ENCODE measurements around the gene KCND3.

The KCND3 gene

DNA sequence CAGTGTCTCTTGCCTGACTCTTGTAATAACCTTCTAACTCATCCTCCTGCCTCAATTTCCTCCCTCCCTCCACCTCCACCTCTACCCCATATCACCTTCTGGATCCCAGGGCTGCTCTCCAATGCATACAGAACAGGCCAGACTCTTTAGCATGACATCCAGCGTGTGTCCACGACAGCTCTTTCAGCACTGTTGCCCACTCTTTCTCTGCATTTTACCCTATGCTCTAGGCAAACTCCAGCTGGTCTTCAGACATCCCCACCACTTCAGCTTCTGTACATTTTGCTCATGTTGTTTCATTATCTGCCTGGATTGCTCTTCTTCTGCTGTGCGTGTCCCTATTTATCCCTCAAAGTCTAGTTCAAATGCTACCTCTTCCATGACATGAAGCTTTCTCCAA, 255.0 kb downstream of the KCND3 start:
- peaks cover 25% of the 10 kb centered on the region for H3K4me1 ChIP-seq (ENCODE audit: insufficient read depth, low read length, poor library complexity, severe bottlenecking)
- no peak overlapping the region for H2AFZ ChIP-seq (ENCODE audit: low read length)
- no peaks in the 10 kb centered on the region for H3K36me3 ChIP-seq (ENCODE audit: insufficient read depth, low read length)
- H3K4me2 ChIP-seq (ENCODE audit: low read depth, low read length, poor library complexity, severe bottlenecking): no peak overlapping the region
- no peaks in the 10 kb centered on the region for H3K9me2 ChIP-seq (replicated peaks; ENCODE audit: low read depth, low read length)
- no peaks in the 10 kb centered on the region for H3F3A ChIP-seq (ENCODE audit: low read depth)
- H3K79me2 ChIP-seq (ENCODE audit: insufficient read depth, low read length): no peaks in the 10 kb centered on the region
- TF ChIP-seq, protein P1, sequence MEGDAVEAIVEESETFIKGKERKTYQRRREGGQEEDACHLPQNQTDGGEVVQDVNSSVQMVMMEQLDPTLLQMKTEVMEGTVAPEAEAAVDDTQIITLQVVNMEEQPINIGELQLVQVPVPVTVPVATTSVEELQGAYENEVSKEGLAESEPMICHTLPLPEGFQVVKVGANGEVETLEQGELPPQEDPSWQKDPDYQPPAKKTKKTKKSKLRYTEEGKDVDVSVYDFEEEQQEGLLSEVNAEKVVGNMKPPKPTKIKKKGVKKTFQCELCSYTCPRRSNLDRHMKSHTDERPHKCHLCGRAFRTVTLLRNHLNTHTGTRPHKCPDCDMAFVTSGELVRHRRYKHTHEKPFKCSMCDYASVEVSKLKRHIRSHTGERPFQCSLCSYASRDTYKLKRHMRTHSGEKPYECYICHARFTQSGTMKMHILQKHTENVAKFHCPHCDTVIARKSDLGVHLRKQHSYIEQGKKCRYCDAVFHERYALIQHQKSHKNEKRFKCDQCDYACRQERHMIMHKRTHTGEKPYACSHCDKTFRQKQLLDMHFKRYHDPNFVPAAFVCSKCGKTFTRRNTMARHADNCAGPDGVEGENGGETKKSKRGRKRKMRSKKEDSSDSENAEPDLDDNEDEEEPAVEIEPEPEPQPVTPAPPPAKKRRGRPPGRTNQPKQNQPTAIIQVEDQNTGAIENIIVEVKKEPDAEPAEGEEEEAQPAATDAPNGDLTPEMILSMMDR (conservative IDR thresholded peaks at IDR 0.05; ENCODE audit: low read length): no peak
- H4K20me1 ChIP-seq (ENCODE audit: insufficient read depth, low read length, poor library complexity, severe bottlenecking): no peaks in the 10 kb centered on the region
- no peak overlapping the region for H3K9ac ChIP-seq (ENCODE audit: low read depth, low read length, poor library complexity, severe bottlenecking)
- no peak overlapping the region for H3K4me3 ChIP-seq (ENCODE audit: low read length, poor library complexity, severe bottlenecking)
- no peaks in the 10 kb centered on the region for H3K27me3 ChIP-seq (ENCODE audit: insufficient read depth, low read length, poor library complexity, severe bottlenecking)
- H3K9me3 ChIP-seq (ENCODE audit: insufficient read depth, low read depth, low read length): no peaks in the 10 kb centered on the region

DNA sequence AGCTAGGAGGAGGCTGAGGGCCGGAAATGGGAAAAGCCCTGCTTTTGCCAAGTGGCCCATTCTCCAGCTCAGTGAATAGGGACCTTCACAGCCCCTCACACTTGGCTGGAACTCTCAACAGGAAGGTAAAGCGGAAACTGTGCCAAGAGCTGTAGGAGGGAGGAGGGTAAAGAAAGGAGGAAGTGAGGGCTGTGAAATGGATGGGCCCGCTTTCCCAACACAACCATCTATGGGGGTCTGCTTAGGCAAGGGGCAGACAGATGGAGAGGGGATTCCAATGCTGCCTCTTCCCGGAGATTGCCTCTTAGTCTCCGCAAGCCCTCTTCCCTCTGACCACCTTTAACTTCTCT, 255.5 kb downstream of the KCND3 start:
- H3K4me2 ChIP-seq (ENCODE audit: low read depth, low read length, poor library complexity, severe bottlenecking): no peak overlapping the region
- H3K4me1 ChIP-seq (ENCODE audit: insufficient read depth, low read length, poor library complexity, severe bottlenecking): peaks cover 23% of the 10 kb centered on the region
- TF ChIP-seq EZH2phosphoT487 (IDR thresholded peaks at IDR 0.05; ENCODE audit: borderline replicate concordance): no peak
- H3K79me2 ChIP-seq (ENCODE audit: insufficient read depth, low read length): no peaks in the 10 kb centered on the region
- no peak overlapping the region for H3K4me3 ChIP-seq (ENCODE audit: low read length, poor library complexity, severe bottlenecking)
- H4K20me1 ChIP-seq (ENCODE audit: insufficient read depth, low read length, poor library complexity, severe bottlenecking): no peaks in the 10 kb centered on the region
- H3K27me3 ChIP-seq (ENCODE audit: insufficient read depth, low read length, poor library complexity, severe bottlenecking): no peaks in the 10 kb centered on the region
- H3K9ac ChIP-seq (ENCODE audit: low read depth, low read length, poor library complexity, severe bottlenecking): no peak overlapping the region
- H3K36me3 ChIP-seq (ENCODE audit: insufficient read depth, low read length): no peaks in the 10 kb centered on the region
- H3K9me2 ChIP-seq (replicated peaks; ENCODE audit: low read depth, low read length): no peaks in the 10 kb centered on the region
- no peaks in the 10 kb centered on the region for H3F3A ChIP-seq (ENCODE audit: low read depth)
- H3K9me3 ChIP-seq (ENCODE audit: insufficient read depth, low read depth, low read length): no peaks in the 10 kb centered on the region
- H2AFZ ChIP-seq (ENCODE audit: low read length): no peak overlapping the region

DNA sequence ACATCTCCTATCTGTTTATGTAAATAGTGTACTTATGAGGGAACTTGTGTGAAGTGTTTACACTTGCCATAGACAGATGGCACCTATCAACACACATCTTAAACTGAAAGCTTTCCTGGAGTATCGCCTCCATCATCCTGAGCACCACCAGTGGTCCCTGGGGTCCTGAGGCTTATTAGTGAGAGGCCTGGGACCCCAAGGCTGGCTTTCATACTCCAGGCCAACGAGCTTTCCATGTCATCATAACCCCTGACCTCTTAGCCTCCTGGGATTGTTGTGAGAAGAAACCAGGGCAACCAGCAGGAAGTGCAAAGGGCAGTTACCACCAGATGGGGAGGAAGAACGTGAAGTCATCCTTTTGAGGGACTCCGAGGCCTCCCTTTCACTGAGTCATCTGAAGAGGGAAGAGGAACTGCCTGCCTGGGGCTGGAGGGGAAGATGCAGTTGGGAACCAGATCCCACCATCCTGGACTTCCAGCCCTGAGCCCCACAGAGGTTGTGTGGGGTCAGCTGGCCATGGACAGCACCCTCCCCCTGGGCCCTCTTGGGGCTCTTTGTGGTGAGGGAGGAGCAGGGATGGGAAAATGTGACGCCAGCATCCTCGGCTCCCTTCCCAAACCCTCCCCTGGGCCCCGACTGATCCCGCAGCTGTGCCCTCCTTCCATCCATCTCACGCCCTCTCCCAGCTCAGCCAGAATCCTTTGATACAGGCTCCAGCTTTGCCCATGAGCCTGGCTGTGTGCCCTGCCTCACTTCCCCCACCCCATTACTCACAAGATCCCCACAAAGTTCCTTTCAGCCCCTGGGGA, 256.1 kb downstream of the KCND3 start:
- H3K79me2 ChIP-seq (ENCODE audit: insufficient read depth, low read length): no peaks in the 10 kb centered on the region
- H3K36me3 ChIP-seq (ENCODE audit: insufficient read depth, low read length): no peaks in the 10 kb centered on the region
- no peaks in the 10 kb centered on the region for H3K9me3 ChIP-seq (ENCODE audit: insufficient read depth, low read depth, low read length)
- no peak overlapping the region for H3K4me2 ChIP-seq (ENCODE audit: low read depth, low read length, poor library complexity, severe bottlenecking)
- H3K4me1 ChIP-seq (ENCODE audit: insufficient read depth, low read length, poor library complexity, severe bottlenecking): peaks cover 17% of the 10 kb centered on the region
- H3K27me3 ChIP-seq (ENCODE audit: insufficient read depth, low read length, poor library complexity, severe bottlenecking): no peaks in the 10 kb centered on the region
- no peaks in the 10 kb centered on the region for H3K9me2 ChIP-seq (replicated peaks; ENCODE audit: low read depth, low read length)
- no peaks in the 10 kb centered on the region for H3F3A ChIP-seq (ENCODE audit: low read depth)
- no peak overlapping the region for H3K4me3 ChIP-seq (ENCODE audit: low read length, poor library complexity, severe bottlenecking)
- TF ChIP-seq, protein P1 (conservative IDR thresholded peaks at IDR 0.05; ENCODE audit: low read length): no peak
- TF ChIP-seq EZH2phosphoT487 (IDR thresholded peaks at IDR 0.05; ENCODE audit: borderline replicate concordance): no peak
- no peak overlapping the region for H2AFZ ChIP-seq (ENCODE audit: low read length)
- H4K20me1 ChIP-seq (ENCODE audit: insufficient read depth, low read length, poor library complexity, severe bottlenecking): no peaks in the 10 kb centered on the region
- H3K9ac ChIP-seq (ENCODE audit: low read depth, low read length, poor library complexity, severe bottlenecking): no peak overlapping the region

DNA sequence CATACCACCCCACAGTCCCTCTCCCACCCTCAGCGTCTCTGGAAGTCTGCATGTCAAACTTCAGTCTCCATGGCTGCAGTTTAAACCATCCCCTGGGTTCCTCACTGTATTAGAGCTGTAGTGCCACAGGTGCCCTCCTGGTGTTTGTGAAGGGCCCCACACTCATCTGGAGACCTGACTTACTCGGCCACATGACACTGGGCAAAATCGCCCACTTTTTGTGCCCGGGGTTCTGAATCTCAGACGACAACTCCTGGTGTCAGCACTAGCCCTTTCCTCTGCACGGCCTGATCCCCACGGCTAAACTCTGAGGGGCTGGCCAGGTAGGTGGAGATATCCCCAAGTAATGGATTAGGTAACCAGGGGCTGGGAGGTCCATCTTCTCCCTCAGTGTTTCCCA, 256.8 kb downstream of the KCND3 start:
- peaks cover 11% of the 10 kb centered on the region for H3K4me1 ChIP-seq (ENCODE audit: insufficient read depth, low read length, poor library complexity, severe bottlenecking)
- no peaks in the 10 kb centered on the region for H3K27me3 ChIP-seq (ENCODE audit: insufficient read depth, low read length, poor library complexity, severe bottlenecking)

More for the DNA sequence above, 256.8 kb downstream of the KCND3 start:
- no peak overlapping the region for H3K4me3 ChIP-seq (ENCODE audit: low read length, poor library complexity, severe bottlenecking)
- H3F3A ChIP-seq (ENCODE audit: low read depth): no peaks in the 10 kb centered on the region
- no peaks in the 10 kb centered on the region for H4K20me1 ChIP-seq (ENCODE audit: insufficient read depth, low read length, poor library complexity, severe bottlenecking)
- no peak overlapping the region for H3K9ac ChIP-seq (ENCODE audit: low read depth, low read length, poor library complexity, severe bottlenecking)
- no peak overlapping the region for H3K4me2 ChIP-seq (ENCODE audit: low read depth, low read length, poor library complexity, severe bottlenecking)
- no peaks in the 10 kb centered on the region for H3K36me3 ChIP-seq (ENCODE audit: insufficient read depth, low read length)
- H3K9me3 ChIP-seq (ENCODE audit: insufficient read depth, low read depth, low read length): no peaks in the 10 kb centered on the region
- H3K9me2 ChIP-seq (replicated peaks; ENCODE audit: low read depth, low read length): no peaks in the 10 kb centered on the region
- TF ChIP-seq, protein P1 (conservative IDR thresholded peaks at IDR 0.05; ENCODE audit: low read length): no peak
- H3K79me2 ChIP-seq (ENCODE audit: insufficient read depth, low read length): no peaks in the 10 kb centered on the region
- H2AFZ ChIP-seq (ENCODE audit: low read length): no peak overlapping the region
